ENCODE data around the gene PPP2R3C.

DNA sequence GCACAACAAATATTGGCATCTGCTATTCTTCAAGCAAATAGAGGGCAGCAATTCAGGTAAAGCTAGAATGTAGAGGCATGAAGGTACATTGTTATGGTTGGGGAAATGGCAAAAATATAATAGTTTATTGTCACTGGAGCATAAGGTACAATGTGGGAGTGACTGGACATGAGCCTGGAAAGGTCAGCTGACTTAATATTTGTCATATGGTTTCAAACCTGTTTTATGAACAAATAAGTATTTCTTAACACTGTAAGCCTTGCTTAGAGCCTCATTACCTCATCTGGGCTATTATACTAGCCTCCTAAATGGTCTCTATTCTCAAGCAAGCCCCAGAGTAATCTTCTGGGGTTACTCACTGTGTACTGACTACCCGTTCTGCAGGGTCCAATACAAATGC, 42.0 kb downstream of the PPP2R3C start:
- TF ChIP-seq, protein P1, sequence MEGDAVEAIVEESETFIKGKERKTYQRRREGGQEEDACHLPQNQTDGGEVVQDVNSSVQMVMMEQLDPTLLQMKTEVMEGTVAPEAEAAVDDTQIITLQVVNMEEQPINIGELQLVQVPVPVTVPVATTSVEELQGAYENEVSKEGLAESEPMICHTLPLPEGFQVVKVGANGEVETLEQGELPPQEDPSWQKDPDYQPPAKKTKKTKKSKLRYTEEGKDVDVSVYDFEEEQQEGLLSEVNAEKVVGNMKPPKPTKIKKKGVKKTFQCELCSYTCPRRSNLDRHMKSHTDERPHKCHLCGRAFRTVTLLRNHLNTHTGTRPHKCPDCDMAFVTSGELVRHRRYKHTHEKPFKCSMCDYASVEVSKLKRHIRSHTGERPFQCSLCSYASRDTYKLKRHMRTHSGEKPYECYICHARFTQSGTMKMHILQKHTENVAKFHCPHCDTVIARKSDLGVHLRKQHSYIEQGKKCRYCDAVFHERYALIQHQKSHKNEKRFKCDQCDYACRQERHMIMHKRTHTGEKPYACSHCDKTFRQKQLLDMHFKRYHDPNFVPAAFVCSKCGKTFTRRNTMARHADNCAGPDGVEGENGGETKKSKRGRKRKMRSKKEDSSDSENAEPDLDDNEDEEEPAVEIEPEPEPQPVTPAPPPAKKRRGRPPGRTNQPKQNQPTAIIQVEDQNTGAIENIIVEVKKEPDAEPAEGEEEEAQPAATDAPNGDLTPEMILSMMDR (IDR thresholded peaks at IDR 0.05), result no peak
- no peak for TF ChIP-seq POLR2A (IDR thresholded peaks at IDR 0.05)

Data from body of pancreas (tissue), 4 donors.